Measurements from ENCODE around the gene SECISBP2.
"Not testable (repeated sequence)": the region's sequence is repeated elsewhere in the genome, so short reads cannot be mapped to it uniquely, and the experiment has no call there.

SECISBP2 gene

DNA sequence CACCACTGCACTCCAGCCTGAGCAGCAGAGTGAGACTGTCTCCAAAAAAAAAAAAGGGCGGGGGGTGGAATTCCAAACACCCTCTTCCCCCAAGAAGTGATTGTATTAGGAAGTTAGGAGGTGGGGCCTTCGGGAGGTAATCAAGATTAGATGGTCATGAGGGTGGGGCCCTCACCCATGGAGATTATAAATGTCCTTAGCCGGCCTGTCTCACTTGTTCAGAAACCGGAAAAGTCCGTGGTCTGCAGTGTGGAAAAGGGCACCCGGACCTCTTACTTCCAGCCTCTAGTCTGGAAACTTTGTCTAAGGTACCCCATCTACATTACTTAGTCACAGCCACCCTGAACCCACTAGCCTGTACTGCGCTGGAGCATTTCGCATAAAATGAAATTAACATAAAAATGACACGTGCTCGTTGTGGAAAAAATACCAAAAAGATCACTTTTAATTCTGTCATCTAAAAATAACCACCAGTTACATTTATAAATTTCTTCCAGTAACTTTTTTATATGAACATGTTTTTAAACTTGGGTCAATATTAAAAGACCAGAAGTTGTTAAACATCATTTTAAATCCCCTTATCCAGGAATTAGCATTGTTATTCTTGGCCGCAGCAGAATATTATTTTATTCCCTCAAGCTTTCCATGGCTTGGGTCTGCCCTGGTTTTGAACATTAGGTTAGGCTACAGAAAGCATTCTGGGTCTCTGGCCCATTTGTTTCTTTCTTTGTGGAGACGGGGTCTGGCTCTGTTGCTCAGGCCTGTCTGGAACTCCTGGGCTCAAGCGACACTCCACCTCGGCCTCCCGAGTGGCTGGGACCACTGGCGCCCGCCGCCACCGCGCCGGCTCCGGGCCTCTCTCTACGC is 8.5 kb upstream of the SECISBP2 start:
- DNase-seq (ENCODE audit: low read depth) = no peak

DNA sequence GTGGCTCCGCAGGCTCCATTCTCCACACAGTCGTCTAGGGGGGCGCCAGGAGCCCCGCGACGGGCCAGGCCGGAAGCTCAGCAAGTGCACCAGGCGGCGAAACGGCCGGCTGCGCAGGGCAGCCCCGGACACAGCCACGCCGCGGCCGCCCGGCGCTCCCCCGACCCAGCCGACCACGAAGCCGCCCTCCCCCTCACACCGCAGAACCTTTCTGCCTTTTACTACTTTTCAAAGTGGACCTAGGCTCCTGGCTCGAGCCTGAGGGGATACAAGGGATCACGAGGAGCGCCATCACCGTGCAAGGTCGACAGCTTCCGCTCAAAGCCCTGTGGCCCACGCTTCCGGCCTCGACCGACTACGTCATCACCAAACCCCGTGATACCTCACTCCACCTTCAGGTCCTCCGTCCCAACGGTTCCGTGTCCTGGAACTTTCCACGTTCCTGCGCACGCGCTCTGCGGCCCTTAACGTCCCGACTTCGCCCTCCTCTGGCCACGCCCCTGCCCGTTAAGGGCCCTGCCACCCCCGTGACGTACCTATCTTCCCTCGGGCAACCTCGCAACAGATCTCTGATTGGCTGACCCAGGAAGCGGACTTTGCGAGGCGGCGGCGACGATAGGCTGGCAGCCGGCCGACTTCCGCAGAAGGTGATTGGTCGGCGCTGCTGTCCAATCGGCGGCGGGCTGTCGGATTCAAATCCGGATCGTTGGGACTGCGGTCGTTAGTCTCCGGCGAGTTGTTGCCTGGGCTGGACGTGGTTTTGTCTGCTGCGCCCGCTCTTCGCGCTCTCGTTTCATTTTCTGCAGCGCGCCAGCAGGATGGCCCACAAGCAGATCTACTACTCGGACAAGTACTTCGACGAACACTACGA is 7.6 kb upstream of the SECISBP2 start, which contains the start of gene CKS2:
Gene CKS2 (plus strand): TSS at position 721 of the 871 bp plus-strand sequence. CDS start 98 bp downstream, at position 819.
- DNase-seq (ENCODE audit: low read depth) = peak; percentile 100

- no peak for DNase-seq (ENCODE audit: low read depth)
Observed at GRCh38 chr9:89311346-89312221, 6.7 kb upstream of the SECISBP2 start.

- no peak for DNase-seq (ENCODE audit: low read depth)
Observed at GRCh38 chr9:89312222-89312571, 6.1 kb upstream of the SECISBP2 start.

GRCh38 chr9:89313842-89314241 is 4.5 kb upstream of the SECISBP2 start:
- DNase-seq (ENCODE audit: low read depth) = no peak

- DNase-seq (ENCODE audit: low read depth) = no peak
Observed at GRCh38 chr9:89314955-89315354, 3.3 kb upstream of the SECISBP2 start.

DNA sequence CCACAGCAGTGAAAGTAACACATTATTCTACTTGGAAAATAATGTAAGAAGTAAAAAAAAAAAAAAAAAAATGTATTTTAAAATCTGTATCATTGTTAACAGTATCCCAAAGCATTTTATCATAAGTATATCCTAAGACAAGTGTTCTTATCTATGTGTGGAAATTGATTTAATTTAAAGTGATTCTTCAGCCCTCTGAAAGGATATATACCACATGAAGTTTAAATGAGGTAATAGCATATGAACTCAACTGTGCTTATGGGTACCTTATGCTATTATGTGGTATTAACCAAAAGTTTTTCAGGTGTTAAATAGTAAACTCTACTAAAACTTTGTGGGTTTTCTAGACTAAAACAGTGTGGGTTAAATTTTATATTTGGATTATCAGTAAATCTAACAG is 2.8 kb upstream of the SECISBP2 start:
- DNase-seq (ENCODE audit: low read depth) = no peak

GRCh38 chr9:89317282-89317681 is 1.0 kb upstream of the SECISBP2 start:
- DNase-seq (ENCODE audit: low read depth) = no peak

GRCh38 chr9:89319015-89319905 is 960 bp downstream of the SECISBP2 start:
- DNase-seq (ENCODE audit: low read depth) = no peak

DNA sequence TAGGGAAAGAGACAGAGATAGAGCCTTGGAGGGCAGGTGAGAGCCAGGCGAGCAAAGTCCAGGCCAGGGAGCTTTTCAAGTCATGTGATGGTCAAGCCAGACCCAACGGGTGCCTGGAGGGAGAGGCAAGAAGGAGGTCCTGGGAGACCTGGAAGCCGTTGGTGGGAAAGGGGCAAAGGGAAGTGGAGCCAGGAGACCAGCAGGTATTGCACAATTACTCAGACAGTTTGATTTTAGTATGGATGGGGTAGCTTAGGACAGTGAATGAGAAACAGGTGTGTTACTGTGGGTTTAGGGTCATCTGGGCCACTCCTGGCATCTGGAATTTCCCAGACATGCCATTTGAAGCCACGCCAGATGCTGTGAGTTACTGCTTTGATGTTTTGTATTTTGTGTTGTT is 5.1 kb downstream of the SECISBP2 start:
- DNase-seq (ENCODE audit: low read depth) = no peak

- DNase-seq (ENCODE audit: low read depth) = no peak
Observed at GRCh38 chr9:89325733-89326132, 7.4 kb downstream of the SECISBP2 start.

DNA sequence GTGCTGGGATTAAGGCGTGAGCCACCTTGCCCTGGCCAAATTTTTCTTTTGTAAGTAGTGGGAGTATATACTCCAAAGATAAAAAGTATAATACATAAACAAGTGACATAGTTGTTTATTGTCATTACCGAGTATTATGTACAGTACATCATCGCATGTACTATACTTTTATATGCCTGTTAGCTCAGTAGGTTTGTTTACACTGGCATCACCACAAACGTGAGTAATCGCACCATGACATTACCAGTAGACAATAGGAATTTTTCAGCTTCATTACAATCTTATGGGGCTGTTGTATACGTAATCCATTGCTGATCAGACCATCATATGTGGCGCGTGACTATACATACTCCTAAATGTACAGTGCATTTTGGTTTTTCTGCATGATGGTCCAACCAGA is 9.8 kb downstream of the SECISBP2 start:
- DNase-seq (ENCODE audit: low read depth) = no peak

DNA sequence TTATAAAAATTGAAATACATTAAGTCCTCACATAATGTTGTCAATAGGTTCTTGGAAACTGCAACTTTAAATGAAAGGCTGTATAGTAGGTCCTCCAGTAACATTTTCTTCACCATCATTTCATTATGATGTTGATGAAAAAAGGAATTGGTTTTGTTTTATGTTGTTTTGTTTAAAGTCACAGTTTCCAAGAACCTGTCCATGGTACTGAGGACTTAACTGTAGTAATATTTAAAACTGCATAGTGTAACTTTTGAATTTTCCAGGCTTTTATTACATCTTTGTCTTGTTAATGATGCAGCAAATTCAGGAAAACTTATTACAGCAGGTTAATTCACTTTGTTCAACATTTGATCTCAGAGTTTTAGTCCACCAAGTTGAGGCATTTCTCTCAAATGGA is 11.6 kb downstream of the SECISBP2 start:
- no peak for DNase-seq (ENCODE audit: low read depth)

GRCh38 chr9:89330513-89330912 is 12.2 kb downstream of the SECISBP2 start:
- no peak for DNase-seq (ENCODE audit: low read depth)

- no peak for DNase-seq (ENCODE audit: low read depth)
Observed at GRCh38 chr9:89339807-89340206, 21.5 kb downstream of the SECISBP2 start.

DNA sequence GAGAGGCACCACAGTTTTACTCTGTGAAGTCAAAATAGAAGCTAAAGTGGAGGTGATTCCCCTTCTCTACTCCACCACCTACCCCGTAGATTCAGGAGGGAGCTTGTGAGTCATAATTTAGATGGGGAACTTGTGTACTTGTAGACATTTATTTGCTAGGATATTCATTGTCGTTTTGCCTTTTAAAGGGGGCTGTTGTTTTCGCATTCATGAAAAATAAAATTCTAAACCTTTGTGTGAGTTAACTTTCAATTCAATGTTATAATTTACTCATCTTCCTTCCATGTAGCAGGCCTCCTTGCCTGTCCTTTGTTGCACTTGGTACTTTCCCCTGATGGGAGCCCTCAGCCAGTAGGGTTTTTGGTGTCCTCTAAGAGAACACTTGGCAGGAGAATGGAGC is 22.0 kb downstream of the SECISBP2 start:
- DNase-seq (ENCODE audit: low read depth) = no peak

GRCh38 chr9:89342213-89342612 is 23.9 kb downstream of the SECISBP2 start:
- no peak for DNase-seq (ENCODE audit: low read depth)

DNA sequence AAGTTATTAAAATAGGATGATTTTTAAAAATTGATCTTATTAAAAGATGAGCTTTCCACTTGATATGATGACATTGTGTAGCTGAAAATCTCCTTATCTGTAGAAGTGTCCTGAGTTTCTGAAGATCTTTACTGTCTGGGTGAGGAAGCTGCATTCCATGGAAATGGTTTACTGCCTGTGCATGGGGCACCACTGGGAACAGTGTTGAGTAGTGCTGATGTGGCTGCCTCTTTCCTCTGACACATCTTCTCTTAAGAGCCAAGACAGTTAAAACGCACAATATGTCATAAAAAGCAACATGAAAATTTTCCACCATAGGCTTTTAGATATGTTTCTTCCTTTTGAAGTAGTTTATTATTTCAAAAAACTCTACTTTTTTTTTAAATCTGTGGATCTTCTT is 24.6 kb downstream of the SECISBP2 start:
- DNase-seq (ENCODE audit: low read depth) = no peak

DNA sequence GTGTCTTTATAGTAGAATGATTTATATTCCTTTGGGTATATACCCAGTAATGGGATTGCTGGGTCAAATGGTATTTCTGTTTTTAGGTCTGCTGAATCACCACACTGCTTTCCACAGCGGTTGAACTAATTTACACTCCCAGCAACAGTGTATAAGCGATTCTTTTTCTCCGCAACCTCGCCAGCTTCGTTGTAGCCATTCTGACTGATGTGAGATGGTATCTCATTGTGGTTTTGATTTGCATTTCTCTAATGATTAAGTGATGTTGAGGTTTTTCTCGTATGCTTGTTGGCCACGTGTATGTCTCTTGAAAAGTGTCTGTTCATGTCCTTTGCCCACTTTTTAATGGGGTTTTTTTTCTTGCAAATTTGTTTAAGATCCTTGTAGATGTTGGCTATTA is 25.5 kb downstream of the SECISBP2 start:
- not testable (repeated sequence) for DNase-seq (ENCODE audit: low read depth)

- DNase-seq (ENCODE audit: low read depth) = no peak
Observed at GRCh38 chr9:89345476-89345875, 27.2 kb downstream of the SECISBP2 start.

- DNase-seq (ENCODE audit: low read depth) = no peak
Observed at GRCh38 chr9:89346696-89347095, 28.4 kb downstream of the SECISBP2 start.
